Caco-2 (cell line): ENCODE results near the gene CACNA1C. TPM values are rescaled to one million over a fixed set of nuclear protein-coding genes. Genes with fewer than 3 reads are reported as not detected.

Experiments
- BruUV-seq: library from RNA; stranded (reverse); fragments of 400-500 nt; replicated peaks from 2 replicates; lab custom pipeline; 2021; lab: Mats Ljungman, UMichigan
- CTCF ChIA-PET: fragments of 300-600 bp; sonication (Branson Sonifier 250); formaldehyde crosslinking; loops from one replicate; lab custom pipeline; 2022; ENCODE audit warnings: antibody characterized with exemption; lab: Charles Lee
- POLR2A ChIA-PET: fragments of 300-600 bp; sonication (Branson Sonifier 250); formaldehyde crosslinking; loops from one replicate; lab custom pipeline; 2022; ENCODE audit warnings: antibody characterized with exemption; lab: Charles Lee
- DNase-seq, 2 experiments: peaks; one replicate each; pipeline versions ENCODE4 v3.0.0 to v3.0.0-alpha.2; 2020 to 2022
- H3K27me3 ChIP-seq: replicated peaks from 2 replicates; pipeline ENCODE4 v1.6.0; 2011; ENCODE audit warnings: low read length; ENCODE audit not compliant: control insufficient read depth, insufficient read depth
- H3K36me3 ChIP-seq: 2 replicates; pipeline ENCODE4 v1.5.1; 2011; ENCODE audit warnings: low read length; ENCODE audit not compliant: control insufficient read depth, insufficient read depth
- H3K4me1 ChIP-seq: fragments of 250-450 bp; sonication (Bioruptor Pico); 2 replicates; pipeline ENCODE4 v1.5.1; 2020; ENCODE audit warnings: mild to moderate bottlenecking
- H3K4me3 ChIP-seq: 2 replicates; pipeline ENCODE4 v1.5.1; 2011; ENCODE audit warnings: low read depth, mild to moderate bottlenecking, control low read depth, low read length
- H3K9me3 ChIP-seq: fragments of 250-450 bp; sonication (Bioruptor Pico); 2 replicates; pipeline ENCODE4 v1.5.1; 2020; ENCODE audit warnings: mild to moderate bottlenecking, moderate library complexity
- H3K27ac Mint-ChIP-seq: one replicate; pipeline ENCODE4 v1.8.0; 2022; ENCODE audit warnings: mixed read lengths; ENCODE audit not compliant: unreplicated experiment
- H3K27me3 Mint-ChIP-seq: one replicate; pipeline ENCODE4 v1.8.0; 2022; ENCODE audit warnings: mixed read lengths; ENCODE audit not compliant: insufficient read depth, unreplicated experiment
- H3K36me3 Mint-ChIP-seq: one replicate; pipeline ENCODE4 v1.8.0; 2022; ENCODE audit warnings: mild to moderate bottlenecking, mixed read lengths; ENCODE audit not compliant: insufficient read depth, unreplicated experiment
- H3K4me1 Mint-ChIP-seq: one replicate; pipeline ENCODE4 v1.8.0; 2022; ENCODE audit warnings: low read depth, mixed read lengths; ENCODE audit not compliant: unreplicated experiment
- H3K4me3 Mint-ChIP-seq: one replicate; pipeline ENCODE4 v1.8.0; 2022; ENCODE audit warnings: mild to moderate bottlenecking, moderate library complexity, mixed read lengths; ENCODE audit not compliant: unreplicated experiment
- H3K9me3 Mint-ChIP-seq: one replicate; pipeline ENCODE4 v1.8.0; 2022; ENCODE audit warnings: mixed read lengths; ENCODE audit not compliant: unreplicated experiment
- intact Hi-C: fragments of 100-400 bp; cut with micrococcal nuclease; formaldehyde crosslinking; loops from one replicate; pipeline ENCODE4 v1.10.0; 2022; ENCODE audit not compliant: unreplicated experiment
- total RNA-seq: library from RNA; stranded (reverse); gene quantifications from 2 replicates; pipeline ENCODE4 v1.2.3, GENCODE V29; 2022
- TF ChIP-seq, protein P1 (sequence below), 2 experiments: fragments of 200-600 bp in 1 of 2; IDR thresholded peaks; 1 replicate in 1 of 2; 2 replicates in 1 of 2; pipeline versions ENCODE4 v1.5.1 to v1.8.0; 2011 to 2022; ENCODE audit warnings: antibody characterized with exemption in 1 of 2, control low read depth in 1 of 2, inconsistent platforms in 1 of 2, low read depth in 1 of 2, low read length in 1 of 2, mild to moderate bottlenecking in 1 of 2, moderate library complexity in 1 of 2; ENCODE audit not compliant: insufficient read depth in 1 of 2, severe bottlenecking in 1 of 2, unreplicated experiment in 1 of 2

Gene CACNA1C
- total RNA-seq, 1 experiment from 2014 or later, result not detected

DNA sequence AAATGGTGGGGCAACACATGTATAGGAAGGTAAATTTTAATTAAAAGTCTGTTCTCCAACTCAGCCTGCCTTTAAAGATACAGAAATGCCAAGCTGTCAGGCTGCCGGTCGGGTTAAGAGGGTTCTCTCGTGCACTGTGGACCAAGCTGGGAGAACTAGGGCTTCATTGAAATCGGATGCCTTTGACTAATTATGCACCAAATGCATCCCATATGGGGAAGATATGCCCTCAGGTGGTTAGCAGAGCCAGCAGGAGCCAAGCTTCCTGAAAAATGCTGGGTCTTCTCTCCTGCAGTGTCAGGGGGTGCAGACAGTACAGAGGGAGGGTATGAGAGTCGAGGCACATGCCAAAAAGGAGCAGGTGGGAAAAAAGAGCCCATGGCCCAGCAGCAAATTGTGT, 236.1 kb downstream of the CACNA1C start:
- H3K27me3 Mint-ChIP-seq, result peaks cover 25% of the 10 kb centered on the region
- no peaks in the 10 kb centered on the region for H3K4me1 ChIP-seq
- TF ChIP-seq, protein P1, sequence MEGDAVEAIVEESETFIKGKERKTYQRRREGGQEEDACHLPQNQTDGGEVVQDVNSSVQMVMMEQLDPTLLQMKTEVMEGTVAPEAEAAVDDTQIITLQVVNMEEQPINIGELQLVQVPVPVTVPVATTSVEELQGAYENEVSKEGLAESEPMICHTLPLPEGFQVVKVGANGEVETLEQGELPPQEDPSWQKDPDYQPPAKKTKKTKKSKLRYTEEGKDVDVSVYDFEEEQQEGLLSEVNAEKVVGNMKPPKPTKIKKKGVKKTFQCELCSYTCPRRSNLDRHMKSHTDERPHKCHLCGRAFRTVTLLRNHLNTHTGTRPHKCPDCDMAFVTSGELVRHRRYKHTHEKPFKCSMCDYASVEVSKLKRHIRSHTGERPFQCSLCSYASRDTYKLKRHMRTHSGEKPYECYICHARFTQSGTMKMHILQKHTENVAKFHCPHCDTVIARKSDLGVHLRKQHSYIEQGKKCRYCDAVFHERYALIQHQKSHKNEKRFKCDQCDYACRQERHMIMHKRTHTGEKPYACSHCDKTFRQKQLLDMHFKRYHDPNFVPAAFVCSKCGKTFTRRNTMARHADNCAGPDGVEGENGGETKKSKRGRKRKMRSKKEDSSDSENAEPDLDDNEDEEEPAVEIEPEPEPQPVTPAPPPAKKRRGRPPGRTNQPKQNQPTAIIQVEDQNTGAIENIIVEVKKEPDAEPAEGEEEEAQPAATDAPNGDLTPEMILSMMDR (IDR thresholded peaks at IDR 0.05; ENCODE audit: insufficient read depth in 1 of 2, low read depth in 1 of 2, low read length in 1 of 2, severe bottlenecking in 1 of 2, unreplicated experiment in 1 of 2), result no peak
- H3K4me3 ChIP-seq, result no peak overlapping the region
- DNase-seq, result no peak
- H3K4me1 Mint-ChIP-seq, result peaks cover 1% of the 10 kb centered on the region
- H3K9me3 Mint-ChIP-seq, result no peaks in the 10 kb centered on the region
- H3K9me3 ChIP-seq, result no peaks in the 10 kb centered on the region
- no TSS peak for BruUV-seq
- no peaks in the 10 kb centered on the region for H3K36me3 Mint-ChIP-seq
- ChIA-PET CTCF (no interaction called here), POLR2A (no interaction called here)
- no peaks in the 10 kb centered on the region for H3K36me3 ChIP-seq
- no peak overlapping the region for H3K4me3 Mint-ChIP-seq
- no peak overlapping the region for H3K27ac Mint-ChIP-seq
- H3K27me3 ChIP-seq, result peaks cover 5% of the 10 kb centered on the region; the same call in 1 of the 2 replicates
- intact Hi-C loops, result no loop called here

DNA sequence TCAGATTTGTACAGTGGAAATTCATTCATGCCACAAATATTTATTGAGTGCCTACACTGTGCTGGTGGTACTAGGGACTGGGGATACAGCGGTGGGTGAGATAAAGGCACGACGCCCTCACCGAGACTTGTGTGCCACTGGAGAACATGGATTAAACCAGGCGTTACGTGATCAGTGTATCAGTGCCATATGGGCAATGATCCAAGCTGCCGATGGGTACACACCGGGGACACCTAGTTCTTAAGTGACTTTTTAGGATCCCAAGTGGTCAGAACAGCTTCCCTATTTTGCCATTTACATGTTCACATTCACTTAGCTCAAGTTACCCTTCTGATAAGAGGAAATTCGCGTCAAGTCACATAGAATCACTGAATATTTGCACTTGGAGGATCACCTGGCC, 236.7 kb downstream of the CACNA1C start:
- no TSS peak for BruUV-seq
- Mint-ChIP-seq H3K36me3 (no peaks in the 10 kb centered on the region), H3K4me3 (no peak overlapping the region), H3K9me3 (no peaks in the 10 kb centered on the region), H3K4me1 (peaks cover 6% of the 10 kb centered on the region), H3K27ac (no peak overlapping the region), H3K27me3 (peaks cover 30% of the 10 kb centered on the region)
- intact Hi-C loops, result no loop called here
- ChIA-PET CTCF (interaction anchor here (0.9 kb wide), 1 partner anchor 11 kb away, joined by 3 read pairs; no protein-coding TSS in a partner anchor), POLR2A (no interaction called here)
- DNase-seq, result no peak
- TF ChIP-seq, protein P1 (IDR thresholded peaks at IDR 0.05; ENCODE audit: insufficient read depth in 1 of 2, low read depth in 1 of 2, low read length in 1 of 2, severe bottlenecking in 1 of 2, unreplicated experiment in 1 of 2), result no peak
- Histone ChIP-seq H3K9me3 (no peaks in the 10 kb centered on the region), H3K4me3 (no peak overlapping the region), H3K27me3 (peaks cover 5% of the 10 kb centered on the region; the same call in 1 of the 2 replicates), H3K36me3 (no peaks in the 10 kb centered on the region), H3K4me1 (no peaks in the 10 kb centered on the region)

DNA sequence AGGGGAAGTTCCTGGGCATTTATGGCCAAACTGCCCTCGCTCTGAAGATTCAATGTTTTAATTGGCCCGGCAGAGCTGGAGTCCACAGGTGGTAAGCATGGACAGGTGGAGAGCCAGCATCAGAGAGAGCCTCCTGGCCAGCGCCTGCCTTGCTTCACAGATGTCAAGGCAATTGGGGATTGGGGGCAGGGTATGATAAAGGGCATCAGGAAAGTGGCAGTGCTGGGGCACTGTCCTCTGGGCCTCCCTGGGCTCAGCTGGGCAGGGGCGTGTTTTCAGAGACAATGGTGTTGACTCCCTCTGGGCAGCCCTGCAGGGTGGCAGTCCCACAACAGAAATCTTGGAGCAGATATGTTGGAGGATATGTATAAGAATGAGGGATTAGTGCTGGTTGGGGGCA, 237.3 kb downstream of the CACNA1C start:
- Mint-ChIP-seq H3K36me3 (no peaks in the 10 kb centered on the region), H3K27me3 (peaks cover 35% of the 10 kb centered on the region), H3K4me3 (no peak overlapping the region), H3K9me3 (no peaks in the 10 kb centered on the region), H3K4me1 (peaks cover 6% of the 10 kb centered on the region), H3K27ac (no peak overlapping the region)
- Histone ChIP-seq H3K4me1 (no peaks in the 10 kb centered on the region), H3K27me3 (peaks cover 5% of the 10 kb centered on the region; the same call in 1 of the 2 replicates), H3K9me3 (no peaks in the 10 kb centered on the region), H3K36me3 (no peaks in the 10 kb centered on the region), H3K4me3 (no peak overlapping the region)
- BruUV-seq, result no TSS peak
- POLR2A ChIA-PET, result no interaction called here
- peak in 1 of 2 experiments; percentile 32 for DNase-seq
- TF ChIP-seq, protein P1 (IDR thresholded peaks at IDR 0.05; ENCODE audit: insufficient read depth in 1 of 2, low read depth in 1 of 2, low read length in 1 of 2, severe bottlenecking in 1 of 2, unreplicated experiment in 1 of 2), result no peak
- intact Hi-C loops, result no loop called here
- CTCF ChIA-PET, result interaction anchor here (0.7 to 0.9 kb wide), 3 partner anchors 12 to 286 kb away, joined by 3 read pairs; partner anchors contain the start of gene DCP1B
